Measurements from ENCODE around the gene ALX4.

DNA sequence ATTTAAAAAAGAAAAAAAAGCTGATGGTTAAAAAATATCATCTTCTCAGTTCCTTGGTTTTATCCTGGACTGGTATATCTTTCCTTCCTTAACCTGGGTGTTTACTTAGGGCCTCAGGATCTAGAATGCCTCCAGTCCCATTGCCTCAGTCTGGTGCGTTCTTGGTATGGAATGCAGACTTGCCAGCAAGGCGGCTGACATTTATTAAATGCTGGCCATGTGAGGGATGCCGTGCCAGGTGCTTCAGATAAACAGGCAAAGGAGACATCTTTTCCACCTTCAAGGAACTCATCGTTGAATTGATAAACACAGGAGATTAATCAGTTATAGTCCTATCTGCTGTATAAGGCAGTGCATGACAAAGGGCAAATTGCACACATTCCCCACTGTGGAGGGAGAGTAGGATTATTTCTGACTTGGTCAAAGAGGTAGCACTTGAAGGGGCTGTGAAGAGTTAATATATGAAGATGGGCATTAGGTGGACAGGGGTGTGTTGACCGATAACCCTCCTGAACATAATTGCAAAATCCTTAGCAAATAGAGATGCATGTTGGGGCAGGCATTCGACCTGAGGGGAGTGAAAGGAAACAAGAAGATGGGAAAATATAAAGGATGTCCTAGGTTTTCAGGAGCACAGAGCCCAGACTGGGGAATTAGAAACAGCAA is 54.4 kb downstream of the ALX4 start:
- TF ChIP-seq, protein P1, sequence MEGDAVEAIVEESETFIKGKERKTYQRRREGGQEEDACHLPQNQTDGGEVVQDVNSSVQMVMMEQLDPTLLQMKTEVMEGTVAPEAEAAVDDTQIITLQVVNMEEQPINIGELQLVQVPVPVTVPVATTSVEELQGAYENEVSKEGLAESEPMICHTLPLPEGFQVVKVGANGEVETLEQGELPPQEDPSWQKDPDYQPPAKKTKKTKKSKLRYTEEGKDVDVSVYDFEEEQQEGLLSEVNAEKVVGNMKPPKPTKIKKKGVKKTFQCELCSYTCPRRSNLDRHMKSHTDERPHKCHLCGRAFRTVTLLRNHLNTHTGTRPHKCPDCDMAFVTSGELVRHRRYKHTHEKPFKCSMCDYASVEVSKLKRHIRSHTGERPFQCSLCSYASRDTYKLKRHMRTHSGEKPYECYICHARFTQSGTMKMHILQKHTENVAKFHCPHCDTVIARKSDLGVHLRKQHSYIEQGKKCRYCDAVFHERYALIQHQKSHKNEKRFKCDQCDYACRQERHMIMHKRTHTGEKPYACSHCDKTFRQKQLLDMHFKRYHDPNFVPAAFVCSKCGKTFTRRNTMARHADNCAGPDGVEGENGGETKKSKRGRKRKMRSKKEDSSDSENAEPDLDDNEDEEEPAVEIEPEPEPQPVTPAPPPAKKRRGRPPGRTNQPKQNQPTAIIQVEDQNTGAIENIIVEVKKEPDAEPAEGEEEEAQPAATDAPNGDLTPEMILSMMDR (IDR thresholded peaks at IDR 0.05; ENCODE audit: control extremely low read depth in 1 of 3, insufficient read depth in 1 of 3, low read depth in 1 of 3, low read length in 3 of 3) = no peak
- no peak for TF ChIP-seq POLR2AphosphoS5 (IDR thresholded peaks at IDR 0.05; ENCODE audit: low read depth, low read length)
